Activated CD4-positive, alpha-beta T cell treated with anti-CD3 and anti-CD28 coated beads, Interleukin-2, amount 10 ng/mL, durations not matched to agents 24 days and 14 days (primary cell): Measurements from ENCODE around the gene REXO1. TPM values are rescaled to one million over a fixed set of nuclear protein-coding genes. Genes with fewer than 3 reads are reported as not detected.

Experiments used
- total RNA-seq: library from RNA; stranded (reverse); gene quantifications from 2 replicates; pipeline ENCODE4 v1.2.3, GENCODE V29; 2022

REXO1 gene
- total RNA-seq, 1 donor from 2014 or later: 61.4 TPM

Other genes starting within 250 kb of the REXO1 start
- gene UQCR11, start 243.0 kb downstream of the REXO1 start, total RNA-seq: 194 and 195 TPM in 2 replicates
- gene TCF3, start 195.9 kb downstream of the REXO1 start, total RNA-seq: 147 and 154 TPM in 2 replicates
- not detected in 2 replicates for gene ONECUT3, start 95.0 kb downstream of the REXO1 start, total RNA-seq
- gene ATP8B3, start 36.2 kb downstream of the REXO1 start, total RNA-seq: 3.6 and 4.2 TPM in 2 replicates
- gene KLF16, start 15.1 kb upstream of the REXO1 start, total RNA-seq: 37.0 and 38.1 TPM in 2 replicates
- gene ABHD17A, start 37.0 kb upstream of the REXO1 start, total RNA-seq: 104 and 107 TPM in 2 replicates
- gene ADAT3, start 56.9 kb upstream of the REXO1 start, total RNA-seq: 8.8 and 10.6 TPM in 2 replicates
- 39.2 and 42.4 TPM in 2 replicates for gene SCAMP4, start 56.9 kb upstream of the REXO1 start, total RNA-seq
- 91.7 and 92.8 TPM in 2 replicates for gene CSNK1G2, start 92.7 kb upstream of the REXO1 start, total RNA-seq
- 25.8 and 30.2 TPM in 2 replicates for gene BTBD2, start 167.2 kb upstream of the REXO1 start, total RNA-seq
- 159 and 169 TPM in 2 replicates for gene MKNK2, start 202.8 kb upstream of the REXO1 start, total RNA-seq
- gene MOB3A, start 247.8 kb upstream of the REXO1 start, total RNA-seq: 184 and 185 TPM in 2 replicates
- 9.5 and 10.0 TPM in 2 replicates for gene IZUMO4, start 248.4 kb upstream of the REXO1 start, total RNA-seq